Measurements from ENCODE around the gene DAGLA.

DAGLA gene

DNA sequence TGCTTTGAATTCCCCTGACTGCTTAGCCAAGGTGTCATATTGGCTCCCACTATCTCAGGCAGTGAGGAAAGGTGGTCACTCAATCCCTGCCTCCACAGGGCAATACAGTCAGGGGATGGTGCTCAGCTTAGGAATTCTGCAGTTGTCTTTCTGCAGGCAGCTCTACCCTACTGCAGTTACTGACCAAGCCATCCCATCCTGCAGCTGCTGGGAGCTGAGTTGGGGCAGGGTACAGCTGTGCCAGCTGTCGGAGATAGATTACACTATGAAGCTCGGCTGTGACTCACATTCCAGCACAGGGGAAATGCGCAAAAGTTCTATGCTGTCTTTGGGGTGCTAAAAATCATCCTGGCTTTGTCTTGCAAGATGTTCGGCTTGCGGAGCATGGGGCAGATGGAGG is 4.4 kb upstream of the DAGLA start:
- H3K79me2 ChIP-seq (ENCODE audit: insufficient read depth, low read length) = no peaks in the 10 kb centered on the region
- no peak overlapping the region for H3K27ac ChIP-seq (ENCODE audit: low read depth, low read length)
- no peak for TF ChIP-seq EZH2phosphoT487 (conservative IDR thresholded peaks at IDR 0.05; ENCODE audit: low read length)
- TF ChIP-seq, protein P1, sequence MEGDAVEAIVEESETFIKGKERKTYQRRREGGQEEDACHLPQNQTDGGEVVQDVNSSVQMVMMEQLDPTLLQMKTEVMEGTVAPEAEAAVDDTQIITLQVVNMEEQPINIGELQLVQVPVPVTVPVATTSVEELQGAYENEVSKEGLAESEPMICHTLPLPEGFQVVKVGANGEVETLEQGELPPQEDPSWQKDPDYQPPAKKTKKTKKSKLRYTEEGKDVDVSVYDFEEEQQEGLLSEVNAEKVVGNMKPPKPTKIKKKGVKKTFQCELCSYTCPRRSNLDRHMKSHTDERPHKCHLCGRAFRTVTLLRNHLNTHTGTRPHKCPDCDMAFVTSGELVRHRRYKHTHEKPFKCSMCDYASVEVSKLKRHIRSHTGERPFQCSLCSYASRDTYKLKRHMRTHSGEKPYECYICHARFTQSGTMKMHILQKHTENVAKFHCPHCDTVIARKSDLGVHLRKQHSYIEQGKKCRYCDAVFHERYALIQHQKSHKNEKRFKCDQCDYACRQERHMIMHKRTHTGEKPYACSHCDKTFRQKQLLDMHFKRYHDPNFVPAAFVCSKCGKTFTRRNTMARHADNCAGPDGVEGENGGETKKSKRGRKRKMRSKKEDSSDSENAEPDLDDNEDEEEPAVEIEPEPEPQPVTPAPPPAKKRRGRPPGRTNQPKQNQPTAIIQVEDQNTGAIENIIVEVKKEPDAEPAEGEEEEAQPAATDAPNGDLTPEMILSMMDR (IDR thresholded peaks at IDR 0.05; ENCODE audit: insufficient read depth, low read length, poor library complexity, severe bottlenecking) = no peak
- H3K27me3 ChIP-seq (ENCODE audit: low read length) = no peaks in the 10 kb centered on the region
- no peak overlapping the region for H3K4me2 ChIP-seq (ENCODE audit: low read depth, low read length, poor library complexity, severe bottlenecking)
- H3K9me2 ChIP-seq (replicated peaks; ENCODE audit: insufficient read depth, low read length) = no peaks in the 10 kb centered on the region
- H3K9ac ChIP-seq (ENCODE audit: low read length) = no peak overlapping the region
- H3K36me3 ChIP-seq (ENCODE audit: low read length) = no peaks in the 10 kb centered on the region
- no peaks in the 10 kb centered on the region for H4K20me1 ChIP-seq (ENCODE audit: low read depth, low read length)
- H3K4me3 ChIP-seq (ENCODE audit: insufficient read depth, low read length, poor library complexity, severe bottlenecking) = no peak overlapping the region
- no peak overlapping the region for H2AFZ ChIP-seq (ENCODE audit: low read depth, low read length, severe bottlenecking)
- H3F3A ChIP-seq (ENCODE audit: insufficient read depth) = no peaks in the 10 kb centered on the region
- H3K9me3 ChIP-seq (ENCODE audit: insufficient read depth, low read length) = no peaks in the 10 kb centered on the region

DNA sequence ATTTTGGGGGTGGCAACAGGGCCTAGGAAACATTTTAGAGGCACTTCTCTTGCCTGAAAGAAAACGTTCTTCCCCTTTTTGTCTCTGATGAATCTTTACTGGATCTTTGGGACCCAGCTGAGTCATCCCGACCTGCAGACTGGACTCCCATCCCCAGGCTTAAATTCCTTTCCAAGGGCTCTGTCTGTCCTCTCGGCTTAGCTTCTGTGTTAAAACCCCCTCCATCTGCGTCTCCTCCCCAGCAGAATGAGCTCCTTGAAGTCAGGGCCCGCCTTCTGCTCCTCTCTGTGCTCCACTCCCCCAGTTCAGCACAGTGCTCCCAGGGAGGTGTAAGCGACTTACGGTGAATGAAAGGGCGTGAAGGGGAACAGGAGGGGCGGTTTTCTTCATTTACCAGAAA is 895 bp upstream of the DAGLA start:
- Histone ChIP-seq H3K4me2 (ENCODE audit: low read depth, low read length, poor library complexity, severe bottlenecking) (no peak overlapping the region), H3K9me2 (replicated peaks; ENCODE audit: insufficient read depth, low read length) (no peaks in the 10 kb centered on the region), H3K36me3 (ENCODE audit: low read length) (no peaks in the 10 kb centered on the region), H2AFZ (ENCODE audit: low read depth, low read length, severe bottlenecking) (no peak overlapping the region), H4K20me1 (ENCODE audit: low read depth, low read length) (no peaks in the 10 kb centered on the region), H3K9me3 (ENCODE audit: insufficient read depth, low read length) (no peaks in the 10 kb centered on the region), H3K27ac (ENCODE audit: low read depth, low read length) (no peak overlapping the region), H3K9ac (ENCODE audit: low read length) (no peak overlapping the region), H3F3A (ENCODE audit: insufficient read depth) (no peaks in the 10 kb centered on the region), H3K27me3 (ENCODE audit: low read length) (no peaks in the 10 kb centered on the region), H3K79me2 (ENCODE audit: insufficient read depth, low read length) (no peaks in the 10 kb centered on the region), H3K4me3 (ENCODE audit: insufficient read depth, low read length, poor library complexity, severe bottlenecking) (no peak overlapping the region)
- TF ChIP-seq EZH2phosphoT487 (conservative IDR thresholded peaks at IDR 0.05; ENCODE audit: low read length) = no peak
- TF ChIP-seq, protein P1 (IDR thresholded peaks at IDR 0.05; ENCODE audit: insufficient read depth, low read length, poor library complexity, severe bottlenecking) = no peak

DNA sequence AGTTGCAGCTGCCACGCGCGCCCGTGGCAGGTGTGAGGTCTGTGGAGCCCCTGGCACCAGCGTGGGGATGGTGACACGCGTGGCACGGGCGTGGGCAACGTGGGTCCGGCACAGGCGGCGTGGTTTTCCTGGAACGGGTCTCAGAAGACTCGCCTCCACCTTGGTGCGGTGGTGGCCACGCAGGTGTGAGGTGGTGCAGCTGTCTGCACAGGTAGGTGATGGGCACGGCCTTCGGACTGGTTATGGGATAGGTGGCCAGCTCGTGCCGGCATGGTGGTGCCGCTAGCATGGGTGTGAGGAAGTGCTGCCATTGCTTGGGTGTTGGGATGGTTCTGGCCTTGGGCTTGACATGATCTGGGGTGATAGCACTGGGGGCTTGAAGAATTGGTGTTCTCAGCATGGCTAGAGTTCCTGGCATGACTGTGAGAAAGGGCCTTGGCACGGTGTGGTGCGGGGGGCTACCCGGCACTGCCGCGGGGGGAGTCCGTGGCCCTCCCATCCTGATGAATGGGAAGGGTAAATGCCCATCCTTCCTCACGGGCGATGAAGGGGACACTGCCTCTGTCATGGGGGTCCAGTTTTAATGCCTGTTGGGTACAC is 531 bp downstream of the DAGLA start:
- H4K20me1 ChIP-seq (ENCODE audit: low read depth, low read length) = no peaks in the 10 kb centered on the region
- no peaks in the 10 kb centered on the region for H3K36me3 ChIP-seq (ENCODE audit: low read length)
- H3F3A ChIP-seq (ENCODE audit: insufficient read depth) = no peaks in the 10 kb centered on the region
- no peaks in the 10 kb centered on the region for H3K9me3 ChIP-seq (ENCODE audit: insufficient read depth, low read length)
- H3K79me2 ChIP-seq (ENCODE audit: insufficient read depth, low read length) = no peaks in the 10 kb centered on the region
- H3K4me2 ChIP-seq (ENCODE audit: low read depth, low read length, poor library complexity, severe bottlenecking) = no peak overlapping the region
- H3K27ac ChIP-seq (ENCODE audit: low read depth, low read length) = no peak overlapping the region
- no peaks in the 10 kb centered on the region for H3K27me3 ChIP-seq (ENCODE audit: low read length)
- TF ChIP-seq, protein P1 (IDR thresholded peaks at IDR 0.05; ENCODE audit: insufficient read depth, low read length, poor library complexity, severe bottlenecking) = no peak
- TF ChIP-seq EZH2phosphoT487 (conservative IDR thresholded peaks at IDR 0.05; ENCODE audit: low read length) = no peak
- no peak overlapping the region for H3K9ac ChIP-seq (ENCODE audit: low read length)
- H3K4me3 ChIP-seq (ENCODE audit: insufficient read depth, low read length, poor library complexity, severe bottlenecking) = no peak overlapping the region
- no peaks in the 10 kb centered on the region for H3K9me2 ChIP-seq (replicated peaks; ENCODE audit: insufficient read depth, low read length)
- H2AFZ ChIP-seq (ENCODE audit: low read depth, low read length, severe bottlenecking) = no peak overlapping the region

Data from SU-DHL-6 (cell line).